HG03342 (cell line): ENCODE data around the gene FAM184A.
"Not testable (repeated sequence)": the region's sequence is repeated elsewhere in the genome, so short reads cannot be mapped to it uniquely, and the experiment has no call there.

ENCODE experiments used
- ATAC-seq: cut with Tn5 transposase; IDR thresholded peaks from one replicate; pipeline ENCODE4 v1.9.1; 2021; ENCODE audit warnings: mild to moderate bottlenecking, moderate library complexity; ENCODE audit not compliant: unreplicated experiment

FAM184A gene

GRCh38 chr6:119097815-119098361 is 19.4 kb upstream of the FAM184A start:
- ATAC-seq: not testable (repeated sequence)

GRCh38 chr6:119096721-119097565 is 18.5 kb upstream of the FAM184A start:
- no peak for ATAC-seq

GRCh38 chr6:119090256-119090655 is 11.8 kb upstream of the FAM184A start:
- no peak for ATAC-seq

- ATAC-seq: no peak
Observed at GRCh38 chr6:119084784-119085183, 6.3 kb upstream of the FAM184A start.

GRCh38 chr6:119083007-119083406 is 4.5 kb upstream of the FAM184A start:
- ATAC-seq: no peak

- ATAC-seq: no peak
Observed at GRCh38 chr6:119079283-119079809, 882 bp upstream of the FAM184A start.

- ATAC-seq: peak; percentile 28
Observed at GRCh38 chr6:119077643-119078375, 655 bp downstream of the FAM184A start.

GRCh38 chr6:119077391-119077642 is 1.1 kb downstream of the FAM184A start:
- ATAC-seq: no peak

- no peak for ATAC-seq
Observed at GRCh38 chr6:119076576-119077390, 1.7 kb downstream of the FAM184A start.

GRCh38 chr6:119076173-119076572 is 2.3 kb downstream of the FAM184A start:
- no peak for ATAC-seq

- no peak for ATAC-seq
Observed at GRCh38 chr6:119075200-119075981, 3.1 kb downstream of the FAM184A start.

GRCh38 chr6:119073307-119074051 is 5.0 kb downstream of the FAM184A start:
- ATAC-seq: no peak

- ATAC-seq: no peak
Observed at GRCh38 chr6:119071576-119071975, 6.9 kb downstream of the FAM184A start.

- no peak for ATAC-seq
Observed at GRCh38 chr6:119067091-119067490, 11.4 kb downstream of the FAM184A start.

GRCh38 chr6:119066517-119066916 is 11.9 kb downstream of the FAM184A start:
- ATAC-seq: no peak

GRCh38 chr6:119065955-119066354 is 12.5 kb downstream of the FAM184A start:
- ATAC-seq: no peak

- no peak for ATAC-seq
Observed at GRCh38 chr6:119065382-119065781, 13.1 kb downstream of the FAM184A start.

GRCh38 chr6:119063491-119063890 is 15.0 kb downstream of the FAM184A start:
- no peak for ATAC-seq

GRCh38 chr6:119061215-119061614 is 17.2 kb downstream of the FAM184A start:
- ATAC-seq: no peak
